Endodermal cell (in vitro differentiated cells): ENCODE data around the gene GSE1. TPM values are rescaled to one million over a fixed set of nuclear protein-coding genes. Genes with fewer than 3 reads are reported as not detected.

Experiments
- DNase-seq: peaks from one replicate; pipeline ENCODE4 v3.0.0-alpha.2; 2017
- H3K27ac ChIP-seq: 2 replicates; pipeline ENCODE4 v1.5.1; 2013; ENCODE audit warnings: mild to moderate bottlenecking, low read depth, low read length, moderate library complexity
- H3K27me3 ChIP-seq: 2 replicates; pipeline ENCODE4 v1.6.1; 2013; ENCODE audit warnings: mild to moderate bottlenecking, low read length, moderate library complexity; ENCODE audit not compliant: insufficient read depth, control insufficient read depth, poor library complexity, severe bottlenecking
- H3K36me3 ChIP-seq: 2 replicates; pipeline ENCODE4 v1.7.0; 2013; ENCODE audit warnings: mild to moderate bottlenecking, low read length, moderate library complexity; ENCODE audit not compliant: control insufficient read depth, insufficient read depth
- H3K4me1 ChIP-seq: one replicate; pipeline ENCODE4 v1.7.0; 2013; ENCODE audit warnings: low read length; ENCODE audit not compliant: control insufficient read depth, insufficient read depth
- H3K4me3 ChIP-seq: 2 replicates; pipeline ENCODE4 v1.5.1; 2013; ENCODE audit warnings: mild to moderate bottlenecking, low read length, moderate library complexity
- H3K9ac ChIP-seq: 2 replicates; pipeline ENCODE4 v1.6.1; 2013; ENCODE audit warnings: mild to moderate bottlenecking, low read length, moderate library complexity; ENCODE audit not compliant: poor library complexity, severe bottlenecking; ENCODE audit errors: extremely low read depth
- H3K9me3 ChIP-seq: 2 replicates; pipeline ENCODE4 v1.6.1; 2013; ENCODE audit warnings: mild to moderate bottlenecking, low read length, moderate library complexity; ENCODE audit not compliant: control insufficient read depth
- H3K27ac Mint-ChIP-seq: 2 replicates; pipeline ENCODE4 v1.8.0; 2020; ENCODE audit warnings: mixed read lengths
- H3K27me3 Mint-ChIP-seq: 2 replicates; pipeline ENCODE4 v1.8.0; 2021; ENCODE audit warnings: mild to moderate bottlenecking, mixed read lengths; ENCODE audit not compliant: insufficient read depth
- H3K36me3 Mint-ChIP-seq: 2 replicates; pipeline ENCODE4 v1.8.0; 2020; ENCODE audit warnings: low read depth, mixed read lengths
- H3K4me1 Mint-ChIP-seq: 2 replicates; pipeline ENCODE4 v1.8.0; 2020; ENCODE audit warnings: mixed read lengths
- H3K4me3 Mint-ChIP-seq: 2 replicates; pipeline ENCODE4 v1.8.0; 2020; ENCODE audit warnings: mild to moderate bottlenecking, moderate library complexity, mixed read lengths
- H3K9me3 Mint-ChIP-seq: 2 replicates; pipeline ENCODE4 v1.8.0; 2020; ENCODE audit warnings: mild to moderate bottlenecking, mixed read lengths
- WGBS, 2 experiments: methylation state at CpG; one replicate each; pipeline versions ENCODE4 v1.1.5 to v1.1.7; 2013; ENCODE audit warnings: missing lambda C conversion rate in 2 of 2, mixed read lengths in 1 of 2; ENCODE audit not compliant: insufficient coverage in 1 of 2, insufficient read length in 1 of 2; 5-methylcytosine and 5-hydroxymethylcytosine counted together
- total RNA-seq, 2 donors: library from RNA; stranded (reverse); fragmentation: NEBNext Ultra II Directional in 1 of 2; extraction: Animal tissue kit (Norgen Biotek cat#: 25700) in 1 of 2; gene quantifications; 2 replicates in 1 of 2; 3 replicates in 1 of 2; pipeline ENCODE4 v1.2.1, GENCODE V29; 2021
- TF ChIP-seq, protein P1 (sequence below): fragments of 200-600 bp; sonication (generic); conservative IDR thresholded peaks from 2 replicates; pipeline ENCODE4 v1.5.0; 2021; ENCODE audit warnings: antibody characterized with exemption, mild to moderate bottlenecking

Gene GSE1
- total RNA-seq, 2 donors from 2014 or later = 108 to 128 TPM

DNA sequence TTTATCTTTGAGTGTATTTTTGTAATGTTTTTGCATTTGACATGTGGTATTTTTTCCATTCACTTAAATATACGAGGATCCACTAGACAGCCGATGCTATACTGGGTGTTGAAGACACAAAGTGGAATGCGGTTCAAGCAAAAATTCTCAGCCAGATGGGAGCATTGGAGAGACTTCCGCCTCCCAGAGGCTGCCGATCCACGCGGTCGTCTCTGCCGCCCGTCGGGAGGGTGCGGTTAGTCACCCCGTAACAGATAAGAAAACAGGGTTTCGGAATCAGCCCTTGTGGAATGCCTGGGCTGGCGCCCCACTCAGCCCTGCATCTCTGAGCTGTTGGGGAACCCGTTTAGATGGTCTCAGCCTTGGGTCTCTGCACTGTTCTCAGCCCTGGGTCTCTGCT lies 7.3 kb downstream of the GSE1 start:
- no peak for DNase-seq
- no peak overlapping the region for H3K4me3 Mint-ChIP-seq
- Histone ChIP-seq H3K27ac (no peak overlapping the region), H3K9me3 (no peaks in the 10 kb centered on the region), H3K4me3 (no peak overlapping the region), H3K36me3 (peaks cover 26% of the 10 kb centered on the region), H3K4me1 (peaks cover 18% of the 10 kb centered on the region), H3K9ac (no peak overlapping the region), H3K27me3 (no peaks in the 10 kb centered on the region)
- WGBS, 2 experiments = 96 to 99% methylated on average over 16 of the region's 16 CpGs
- no peaks in the 10 kb centered on the region for H3K9me3 Mint-ChIP-seq
- peaks cover 72% of the 10 kb centered on the region for H3K4me1 Mint-ChIP-seq
- H3K27me3 Mint-ChIP-seq = no peaks in the 10 kb centered on the region
- no peak overlapping the region for H3K27ac Mint-ChIP-seq
- H3K36me3 Mint-ChIP-seq = peaks cover 27% of the 10 kb centered on the region
- TF ChIP-seq, protein P1, sequence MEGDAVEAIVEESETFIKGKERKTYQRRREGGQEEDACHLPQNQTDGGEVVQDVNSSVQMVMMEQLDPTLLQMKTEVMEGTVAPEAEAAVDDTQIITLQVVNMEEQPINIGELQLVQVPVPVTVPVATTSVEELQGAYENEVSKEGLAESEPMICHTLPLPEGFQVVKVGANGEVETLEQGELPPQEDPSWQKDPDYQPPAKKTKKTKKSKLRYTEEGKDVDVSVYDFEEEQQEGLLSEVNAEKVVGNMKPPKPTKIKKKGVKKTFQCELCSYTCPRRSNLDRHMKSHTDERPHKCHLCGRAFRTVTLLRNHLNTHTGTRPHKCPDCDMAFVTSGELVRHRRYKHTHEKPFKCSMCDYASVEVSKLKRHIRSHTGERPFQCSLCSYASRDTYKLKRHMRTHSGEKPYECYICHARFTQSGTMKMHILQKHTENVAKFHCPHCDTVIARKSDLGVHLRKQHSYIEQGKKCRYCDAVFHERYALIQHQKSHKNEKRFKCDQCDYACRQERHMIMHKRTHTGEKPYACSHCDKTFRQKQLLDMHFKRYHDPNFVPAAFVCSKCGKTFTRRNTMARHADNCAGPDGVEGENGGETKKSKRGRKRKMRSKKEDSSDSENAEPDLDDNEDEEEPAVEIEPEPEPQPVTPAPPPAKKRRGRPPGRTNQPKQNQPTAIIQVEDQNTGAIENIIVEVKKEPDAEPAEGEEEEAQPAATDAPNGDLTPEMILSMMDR = no peak

DNA sequence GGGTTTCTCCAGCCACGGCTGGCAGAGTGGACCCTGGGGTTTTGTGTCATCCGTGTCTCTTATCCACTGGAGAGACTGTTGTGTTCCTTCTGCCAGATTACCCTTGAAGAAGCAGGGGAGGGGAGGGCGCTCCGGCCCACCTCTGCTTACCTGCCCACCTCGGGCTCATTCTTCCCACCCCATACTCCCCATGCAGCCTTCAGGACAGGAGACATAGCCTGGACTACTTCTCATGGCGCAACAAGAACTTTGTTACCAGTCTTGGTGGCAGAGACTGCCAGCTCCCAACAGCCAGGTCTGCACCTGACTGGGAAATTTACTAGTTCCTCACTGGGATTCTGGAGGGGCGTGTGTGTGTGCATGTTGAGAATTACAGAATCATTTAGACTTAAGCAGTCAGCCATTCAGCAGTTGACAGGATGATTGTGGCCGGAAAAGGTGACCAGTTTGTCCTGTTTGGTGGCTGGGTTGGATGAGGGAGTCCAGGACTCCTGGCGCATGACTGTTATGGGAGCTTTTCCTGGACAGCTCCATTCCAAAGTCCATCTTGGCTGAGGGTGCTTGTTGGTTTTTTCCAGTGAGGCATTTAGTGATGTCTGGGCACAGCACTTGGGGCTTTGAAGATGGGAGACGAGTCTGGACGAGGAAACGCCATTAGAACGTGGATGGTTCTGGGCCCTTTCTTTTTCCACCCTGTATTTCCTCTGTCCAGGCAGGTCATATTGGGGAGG lies 8.7 kb downstream of the GSE1 start:
- peaks cover 23% of the 10 kb centered on the region for H3K36me3 Mint-ChIP-seq
- peak overlapping the region; percentile 50 for H3K27ac Mint-ChIP-seq
- H3K4me1 Mint-ChIP-seq = peaks cover 75% of the 10 kb centered on the region
- 86 to 95% methylated on average over 5 to 13 of the region's 13 CpGs for WGBS, 2 experiments
- TF ChIP-seq, protein P1 = no peak
- no peak overlapping the region for H3K9ac ChIP-seq
- no peaks in the 10 kb centered on the region for H3K27me3 ChIP-seq
- peaks cover 14% of the 10 kb centered on the region for H3K4me1 ChIP-seq
- no peak overlapping the region for H3K4me3 ChIP-seq
- no peak overlapping the region for H3K27ac ChIP-seq
- no peak overlapping the region for H3K4me3 Mint-ChIP-seq
- no peaks in the 10 kb centered on the region for H3K9me3 Mint-ChIP-seq
- H3K36me3 ChIP-seq = peaks cover 28% of the 10 kb centered on the region
- no peaks in the 10 kb centered on the region for H3K27me3 Mint-ChIP-seq
- no peak for DNase-seq
- H3K9me3 ChIP-seq = no peaks in the 10 kb centered on the region

DNA sequence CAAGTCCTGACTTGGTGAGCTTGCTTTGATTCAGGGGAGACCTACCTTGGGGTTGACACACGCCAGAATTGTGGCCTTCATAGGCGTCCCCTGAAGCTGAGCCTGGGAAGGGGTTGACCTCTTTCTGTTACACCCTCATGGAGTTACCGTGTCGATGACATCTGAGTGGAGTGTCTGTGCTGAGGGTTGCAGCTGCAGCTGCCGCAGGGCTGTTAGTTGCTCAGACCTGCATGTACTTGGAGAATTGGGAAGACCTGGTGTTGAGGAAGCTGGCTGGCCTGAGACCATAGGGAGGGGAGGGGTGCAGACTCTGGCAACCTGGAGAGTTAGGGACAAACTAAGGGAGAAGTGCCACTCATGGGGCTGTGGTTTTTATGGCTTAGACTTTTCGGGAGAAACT lies 9.6 kb downstream of the GSE1 start:
- Histone ChIP-seq H3K4me1 (peaks cover 12% of the 10 kb centered on the region), H3K27ac (no peak overlapping the region), H3K9me3 (no peaks in the 10 kb centered on the region), H3K36me3 (peaks cover 24% of the 10 kb centered on the region), H3K9ac (peak overlapping the region; percentile 26), H3K4me3 (no peak overlapping the region), H3K27me3 (no peaks in the 10 kb centered on the region)
- peaks cover 18% of the 10 kb centered on the region for H3K36me3 Mint-ChIP-seq
- no peaks in the 10 kb centered on the region for H3K27me3 Mint-ChIP-seq
- peaks cover 73% of the 10 kb centered on the region for H3K4me1 Mint-ChIP-seq
- TF ChIP-seq, protein P1 = no peak
- no peak overlapping the region for H3K4me3 Mint-ChIP-seq
- H3K9me3 Mint-ChIP-seq = no peaks in the 10 kb centered on the region
- H3K27ac Mint-ChIP-seq = no peak overlapping the region
- 92 to 100% methylated on average over 3 to 6 of the region's 6 CpGs for WGBS, 2 experiments
- DNase-seq = no peak
